HCT116 (cell line): ENCODE measurements around the gene CLDN14. TPM values are rescaled to one million over a fixed set of nuclear protein-coding genes. Genes with fewer than 3 reads are reported as not detected.

Source experiments
- ATAC-seq: fragments of 200-7000 bp; cut with Tn5 transposase; 2 replicates; pipeline ENCODE4 v1.9.1; 2020; ENCODE audit warnings: mild to moderate bottlenecking, moderate library complexity
- BruUV-seq: library from RNA; stranded (reverse); fragments of 400-500 nt; replicated peaks from 2 replicates; lab custom pipeline; 2021; lab: Mats Ljungman, UMichigan
- CTCF ChIA-PET: fragments of 300-600 bp; sonication (Branson Sonifier 250); formaldehyde crosslinking; loops from one replicate; lab custom pipeline; 2021; ENCODE audit warnings: antibody characterized with exemption; lab: Charles Lee
- POLR2A ChIA-PET: fragments of 300-600, 350-600 bp; sonication (Branson Sonifier 250); formaldehyde crosslinking; loops from one replicate; lab custom pipeline; 2021; ENCODE audit warnings: antibody characterized with exemption; lab: Charles Lee
- RAD21 ChIA-PET, 2 experiments: fragments of 300-600 bp; sonication (Branson Sonifier 250); formaldehyde crosslinking; loops; one replicate each; lab custom pipeline; 2023; ENCODE audit warnings: low total read pairs in 2 of 2; ENCODE audit not compliant: uncharacterized antibody in 2 of 2, unreplicated experiment in 2 of 2, low non-redundant PET in 1 of 2; lab: Charles Lee
- DNase-seq: peaks from one replicate; pipeline ENCODE4 v3.0.0-alpha.2; 2010; ENCODE audit warnings: low read depth, low spot score
- H2AFZ ChIP-seq: fragments of 200-600 bp; shearing (Covaris generic), sonication (generic); 2 replicates; pipeline ENCODE4 v1.6.1; 2017; ENCODE audit warnings: low read depth, mixed run types, mixed read lengths, antibody characterized with exemption, low read length; ENCODE audit not compliant: poor library complexity, severe bottlenecking
- H3K27ac ChIP-seq: 2 replicates; pipeline ENCODE4 v1.5.1; 2012; ENCODE audit warnings: low read depth, low read length
- H3K27me3 ChIP-seq: fragments of 200-600 bp; sonication (generic); 2 replicates; pipeline ENCODE4 v1.6.1; 2016; ENCODE audit warnings: mixed run types, low read length, mixed read lengths; ENCODE audit not compliant: insufficient read depth
- H3K36me3 ChIP-seq, 2 experiments: fragments of 200-500 bp in 1 of 2; fragments of 200-600 bp in 1 of 2; sonication (Bioruptor generic) in 1 of 2; sonication (generic) in 1 of 2; 2 replicates each; pipeline versions ENCODE4 v1.5.1 to v1.6.1; 2014 to 2016; ENCODE audit warnings: low read length in 2 of 2, inconsistent platforms in 1 of 2, mixed read lengths in 1 of 2, mixed run types in 1 of 2; ENCODE audit not compliant: insufficient read depth in 2 of 2, control insufficient read depth in 1 of 2
- H3K4me1 ChIP-seq, 2 experiments: fragments of 200-600 bp in 1 of 2; sonication (generic) in 1 of 2; 2 replicates each; pipeline versions ENCODE4 v1.5.1 to v1.6.1; 2012 to 2017; ENCODE audit warnings: low read length in 2 of 2, inconsistent platforms in 1 of 2, mild to moderate bottlenecking in 1 of 2, mixed read lengths in 1 of 2, mixed run types in 1 of 2, moderate library complexity in 1 of 2; ENCODE audit not compliant: insufficient read depth in 2 of 2, control insufficient read depth in 1 of 2
- H3K4me2 ChIP-seq: fragments of 200-600 bp; sonication (generic); 2 replicates; pipeline ENCODE4 v1.6.1; 2017; ENCODE audit warnings: mixed run types, low read length, mixed read lengths
- H3K4me3 ChIP-seq, 2 experiments: fragments of 200-600 bp in 1 of 2; sonication (generic) in 1 of 2; replicated peaks in 1 of 2; 2 replicates each; pipeline ENCODE4 v1.5.1; 2011 to 2016; ENCODE audit warnings: low read length in 2 of 2, control low read depth in 1 of 2, low read depth in 1 of 2, mild to moderate bottlenecking in 1 of 2, mixed read lengths in 1 of 2, mixed run types in 1 of 2
- H3K79me2 ChIP-seq: fragments of 200-600 bp; sonication (generic); 2 replicates; pipeline ENCODE4 v1.6.1; 2017; ENCODE audit warnings: mild to moderate bottlenecking, mixed run types, low read length, moderate library complexity, mixed read lengths; ENCODE audit not compliant: insufficient read depth
- H3K9ac ChIP-seq: fragments of 200-600 bp; sonication (generic); 2 replicates; pipeline ENCODE4 v1.6.1; 2016; ENCODE audit warnings: low read length, mixed read lengths
- H3K9me2 ChIP-seq: fragments of 200-600 bp; sonication (generic), shearing (Covaris generic); 2 replicates; pipeline ENCODE4 v1.6.1; 2017; ENCODE audit warnings: mixed run types, mild to moderate bottlenecking, moderate library complexity; ENCODE audit not compliant: insufficient read depth
- H3K9me3 ChIP-seq, 2 experiments: fragments of 200-500 bp in 1 of 2; fragments of 200-600 bp in 1 of 2; sonication (Bioruptor generic) in 1 of 2; sonication (generic) in 1 of 2; 2 replicates each; pipeline ENCODE4 v1.6.1; 2014 to 2017; ENCODE audit warnings: low read length in 2 of 2, mixed read lengths in 2 of 2, inconsistent platforms in 1 of 2, low read depth in 1 of 2, mild to moderate bottlenecking in 1 of 2, mixed run types in 1 of 2, moderate library complexity in 1 of 2; ENCODE audit not compliant: control insufficient read depth in 1 of 2, insufficient read depth in 1 of 2
- H4K20me1 ChIP-seq: fragments of 200-600 bp; sonication (generic), shearing (Covaris generic); 2 replicates; pipeline ENCODE4 v1.6.1; 2017; ENCODE audit warnings: mixed run types, mild to moderate bottlenecking, moderate library complexity; ENCODE audit not compliant: insufficient read depth
- EZH2 ChIP-seq: fragments of 200-600 bp; sonication (generic); IDR thresholded peaks from 2 replicates; pipeline ENCODE4 v1.6.1; 2017; ENCODE audit warnings: antibody characterized with exemption, mixed run types
- EZH2phosphoT487 ChIP-seq: fragments of 200-600 bp; IDR thresholded peaks from 2 replicates; pipeline ENCODE4 v1.6.1; 2018; ENCODE audit warnings: antibody characterized with exemption, borderline replicate concordance
- FOSL1 ChIP-seq: IDR thresholded peaks from 2 replicates; pipeline ENCODE4 v1.6.1; 2012; ENCODE audit warnings: low read depth
- SP1 ChIP-seq: IDR thresholded peaks from 2 replicates; pipeline ENCODE4 v1.6.1; 2012; ENCODE audit warnings: low read depth
- TCF7L2 ChIP-seq: IDR thresholded peaks from 2 replicates; pipeline ENCODE4 v1.7.0; 2011; ENCODE audit warnings: borderline replicate concordance, inconsistent platforms; ENCODE audit not compliant: insufficient read depth, insufficient read length; ENCODE audit errors: extremely low read depth
- YY1 ChIP-seq: IDR thresholded peaks from 2 replicates; pipeline ENCODE4 v1.6.1; 2011; ENCODE audit warnings: low read length, low read depth, moderate library complexity, mild to moderate bottlenecking; ENCODE audit not compliant: insufficient replicate concordance; ENCODE audit errors: extremely low read depth
- ZFX ChIP-seq: fragments of 450-650 bp; IDR thresholded peaks from 2 replicates; pipeline ENCODE4 v1.6.1; 2017
- intact Hi-C: fragments of 100-400 bp; cut with micrococcal nuclease; formaldehyde crosslinking; loops from 2 replicates; pipeline ENCODE4 v1.10.0; 2022
- total RNA-seq: library from RNA; stranded (reverse); gene quantifications from one replicate; pipeline ENCODE4 v1.2.1, GENCODE V29; 2021; ENCODE audit not compliant: unreplicated experiment
- TF ChIP-seq, protein P1 (sequence below), 3 experiments: fragments of 200-600 bp in 1 of 3; sonication (generic) in 1 of 3; IDR thresholded peaks in 2 of 3; conservative IDR thresholded peaks in 1 of 3; 2 replicates each; pipeline ENCODE4 v1.5.1; 2012 to 2017; ENCODE audit warnings: low read depth in 2 of 3, low read length in 2 of 3, antibody characterized with exemption in 1 of 3, borderline replicate concordance in 1 of 3, control low read depth in 1 of 3, mild to moderate bottlenecking in 1 of 3, mixed read lengths in 1 of 3, mixed run types in 1 of 3, moderate library complexity in 1 of 3; ENCODE audit not compliant: insufficient read depth in 1 of 3
- TF ChIP-seq, protein P2 (sequence below): IDR thresholded peaks from 2 replicates; pipeline ENCODE4 v1.6.1; 2012
- TF ChIP-seq, protein P3 (sequence below): IDR thresholded peaks from 2 replicates; pipeline ENCODE4 v1.6.1; 2012; ENCODE audit warnings: low read depth

CLDN14 gene
- total RNA-seq, 1 experiment from 2014 or later, result not detected

DNA sequence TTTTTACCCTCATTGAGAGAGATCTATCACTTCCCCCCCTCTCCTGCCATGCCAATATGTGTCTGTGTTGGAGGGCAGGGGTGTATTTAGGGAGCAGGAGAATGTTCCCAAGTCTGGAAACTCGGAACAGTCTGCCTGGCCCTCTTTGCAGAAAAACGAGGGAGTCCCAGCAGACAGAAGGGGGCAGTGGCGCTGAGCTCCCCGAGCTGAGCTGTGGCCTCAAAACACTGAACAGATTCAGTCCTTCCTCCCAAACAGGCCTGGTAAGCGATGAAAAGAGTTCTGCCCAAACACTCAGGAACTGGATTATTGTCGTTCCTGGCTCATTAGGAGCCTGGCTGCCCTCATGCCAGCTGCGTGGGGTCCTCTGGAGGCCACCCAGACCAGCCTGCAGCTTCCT lies 981 bp downstream of the CLDN14 start:
- ChIA-PET POLR2A (no interaction called here), CTCF (no interaction called here), RAD21 (no interaction called here)
- no peak overlapping the region for H3K4me3 ChIP-seq
- no peaks in the 10 kb centered on the region for H3K9me3 ChIP-seq
- TF ChIP-seq EZH2, result no peak
- TF ChIP-seq EZH2phosphoT487, result no peak
- no peak for TF ChIP-seq FOSL1
- TF ChIP-seq TCF7L2, result no peak
- no peak for TF ChIP-seq SP1
- TF ChIP-seq, protein P1, sequence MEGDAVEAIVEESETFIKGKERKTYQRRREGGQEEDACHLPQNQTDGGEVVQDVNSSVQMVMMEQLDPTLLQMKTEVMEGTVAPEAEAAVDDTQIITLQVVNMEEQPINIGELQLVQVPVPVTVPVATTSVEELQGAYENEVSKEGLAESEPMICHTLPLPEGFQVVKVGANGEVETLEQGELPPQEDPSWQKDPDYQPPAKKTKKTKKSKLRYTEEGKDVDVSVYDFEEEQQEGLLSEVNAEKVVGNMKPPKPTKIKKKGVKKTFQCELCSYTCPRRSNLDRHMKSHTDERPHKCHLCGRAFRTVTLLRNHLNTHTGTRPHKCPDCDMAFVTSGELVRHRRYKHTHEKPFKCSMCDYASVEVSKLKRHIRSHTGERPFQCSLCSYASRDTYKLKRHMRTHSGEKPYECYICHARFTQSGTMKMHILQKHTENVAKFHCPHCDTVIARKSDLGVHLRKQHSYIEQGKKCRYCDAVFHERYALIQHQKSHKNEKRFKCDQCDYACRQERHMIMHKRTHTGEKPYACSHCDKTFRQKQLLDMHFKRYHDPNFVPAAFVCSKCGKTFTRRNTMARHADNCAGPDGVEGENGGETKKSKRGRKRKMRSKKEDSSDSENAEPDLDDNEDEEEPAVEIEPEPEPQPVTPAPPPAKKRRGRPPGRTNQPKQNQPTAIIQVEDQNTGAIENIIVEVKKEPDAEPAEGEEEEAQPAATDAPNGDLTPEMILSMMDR (IDR thresholded peaks at IDR 0.05 in 2 of 3, conservative IDR thresholded peaks at IDR 0.05 in 1 of 3; ENCODE audit: borderline replicate concordance in 1 of 3, insufficient read depth in 1 of 3, low read depth in 2 of 3, low read length in 2 of 3), result peak in 1 of 3 experiments; percentile 24; a peak in 2 of 6 replicates
- H3K9me2 ChIP-seq, result no peaks in the 10 kb centered on the region
- H3K27me3 ChIP-seq, result peaks cover 5% of the 10 kb centered on the region
- H3K27ac ChIP-seq, result no peak overlapping the region
- H2AFZ ChIP-seq, result no peak overlapping the region
- no peak overlapping the region for H3K9ac ChIP-seq
- no peaks in the 10 kb centered on the region for H3K79me2 ChIP-seq
- intact Hi-C loops, result no loop called here
- no peaks in the 10 kb centered on the region for H4K20me1 ChIP-seq
- no peaks in the 10 kb centered on the region for H3K36me3 ChIP-seq
- no TSS peak for BruUV-seq
- DNase-seq (no peak), ATAC-seq (peak; percentile 54; the same call in 1 of the 2 replicates)
- H3K4me1 ChIP-seq, result no peaks in the 10 kb centered on the region
- H3K4me2 ChIP-seq, result no peak overlapping the region

DNA sequence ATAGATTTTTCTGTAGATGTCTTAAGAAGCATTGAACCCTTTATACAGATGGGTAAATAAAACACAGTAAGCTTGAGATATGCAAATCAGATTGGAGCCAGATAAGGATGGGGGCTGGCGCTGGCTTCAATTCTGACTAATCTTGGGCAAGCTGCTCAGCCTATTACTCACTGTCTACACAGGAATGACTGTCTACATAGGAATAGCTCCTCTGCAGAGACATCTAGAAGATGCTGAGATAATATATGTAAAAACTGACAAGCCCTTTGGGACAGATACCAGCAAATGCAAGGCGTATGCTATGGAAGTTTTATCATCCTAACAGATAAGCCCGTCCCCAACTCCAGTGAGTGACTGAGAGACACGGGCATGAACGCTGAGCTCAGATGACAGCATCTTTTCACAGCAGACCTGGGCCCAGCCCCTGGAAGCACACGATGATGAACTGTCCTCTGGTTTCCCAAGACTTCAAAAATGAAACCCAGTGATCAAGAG lies 1.7 kb downstream of the CLDN14 start:
- Histone ChIP-seq H4K20me1 (no peaks in the 10 kb centered on the region), H3K4me1 (no peaks in the 10 kb centered on the region), H3K4me2 (no peak overlapping the region), H3K4me3 (no peak overlapping the region), H3K9ac (no peak overlapping the region), H2AFZ (no peak overlapping the region), H3K9me2 (no peaks in the 10 kb centered on the region), H3K27ac (no peak overlapping the region), H3K27me3 (peaks cover 5% of the 10 kb centered on the region), H3K36me3 (no peaks in the 10 kb centered on the region), H3K79me2 (no peaks in the 10 kb centered on the region), H3K9me3 (no peaks in the 10 kb centered on the region)
- POLR2A ChIA-PET, result no interaction called here
- no peak for ATAC-seq
- RAD21 ChIA-PET, result no interaction called here
- CTCF ChIA-PET, result no interaction called here
- BruUV-seq, result no TSS peak
- TF ChIP-seq EZH2phosphoT487 (no peak), SP1 (no peak), YY1 (no peak), ZFX (no peak)
- TF ChIP-seq, protein P2, sequence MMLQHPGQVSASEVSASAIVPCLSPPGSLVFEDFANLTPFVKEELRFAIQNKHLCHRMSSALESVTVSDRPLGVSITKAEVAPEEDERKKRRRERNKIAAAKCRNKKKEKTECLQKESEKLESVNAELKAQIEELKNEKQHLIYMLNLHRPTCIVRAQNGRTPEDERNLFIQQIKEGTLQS, result no peak
- TF ChIP-seq, protein P1 (IDR thresholded peaks at IDR 0.05 in 2 of 3, conservative IDR thresholded peaks at IDR 0.05 in 1 of 3; ENCODE audit: borderline replicate concordance in 1 of 3, insufficient read depth in 1 of 3, low read depth in 2 of 3, low read length in 2 of 3), result no peak
- TF ChIP-seq, protein P3, sequence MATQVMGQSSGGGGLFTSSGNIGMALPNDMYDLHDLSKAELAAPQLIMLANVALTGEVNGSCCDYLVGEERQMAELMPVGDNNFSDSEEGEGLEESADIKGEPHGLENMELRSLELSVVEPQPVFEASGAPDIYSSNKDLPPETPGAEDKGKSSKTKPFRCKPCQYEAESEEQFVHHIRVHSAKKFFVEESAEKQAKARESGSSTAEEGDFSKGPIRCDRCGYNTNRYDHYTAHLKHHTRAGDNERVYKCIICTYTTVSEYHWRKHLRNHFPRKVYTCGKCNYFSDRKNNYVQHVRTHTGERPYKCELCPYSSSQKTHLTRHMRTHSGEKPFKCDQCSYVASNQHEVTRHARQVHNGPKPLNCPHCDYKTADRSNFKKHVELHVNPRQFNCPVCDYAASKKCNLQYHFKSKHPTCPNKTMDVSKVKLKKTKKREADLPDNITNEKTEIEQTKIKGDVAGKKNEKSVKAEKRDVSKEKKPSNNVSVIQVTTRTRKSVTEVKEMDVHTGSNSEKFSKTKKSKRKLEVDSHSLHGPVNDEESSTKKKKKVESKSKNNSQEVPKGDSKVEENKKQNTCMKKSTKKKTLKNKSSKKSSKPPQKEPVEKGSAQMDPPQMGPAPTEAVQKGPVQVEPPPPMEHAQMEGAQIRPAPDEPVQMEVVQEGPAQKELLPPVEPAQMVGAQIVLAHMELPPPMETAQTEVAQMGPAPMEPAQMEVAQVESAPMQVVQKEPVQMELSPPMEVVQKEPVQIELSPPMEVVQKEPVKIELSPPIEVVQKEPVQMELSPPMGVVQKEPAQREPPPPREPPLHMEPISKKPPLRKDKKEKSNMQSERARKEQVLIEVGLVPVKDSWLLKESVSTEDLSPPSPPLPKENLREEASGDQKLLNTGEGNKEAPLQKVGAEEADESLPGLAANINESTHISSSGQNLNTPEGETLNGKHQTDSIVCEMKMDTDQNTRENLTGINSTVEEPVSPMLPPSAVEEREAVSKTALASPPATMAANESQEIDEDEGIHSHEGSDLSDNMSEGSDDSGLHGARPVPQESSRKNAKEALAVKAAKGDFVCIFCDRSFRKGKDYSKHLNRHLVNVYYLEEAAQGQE, result no peak
- no peak for DNase-seq
- intact Hi-C loops, result no loop called here
